K562 (cell line): Measurements from ENCODE around the gene YKT6. TPM values are rescaled to one million over a fixed set of nuclear protein-coding genes. Genes with fewer than 3 reads are reported as not detected.

Experiments used
- ATAC-seq: fragments of 200-7000 bp; cut with Tn5 transposase; 3 replicates; pipeline ENCODE4 v1.9.1; 2020; ENCODE audit warnings: moderate library complexity
- BruUV-seq: library from RNA; stranded (reverse); fragments of 400-500 nt; replicated peaks from 2 replicates; lab custom pipeline; 2021; lab: Mats Ljungman, UMichigan
- CTCF ChIA-PET: fragments of 300-600 bp; formaldehyde crosslinking; extraction: SDS; loops from one replicate; lab custom pipeline; 2021; ENCODE audit warnings: low intra/inter-chr PET ratio; lab: Yijun Ruan, JAX
- POLR2A ChIA-PET: fragments of 300-600, 350-650 bp; sonication (Branson Sonifier 250); formaldehyde crosslinking; extraction: SDS; loops from one replicate; lab custom pipeline; 2021; ENCODE audit warnings: antibody characterized with exemption, inconsistent platforms; lab: Yijun Ruan, JAX
- DNase-seq, 4 experiments: peaks; one replicate each; pipeline versions ENCODE4 v3.0.0 to v3.0.0-alpha.2; 2011 to 2018; ENCODE audit warnings: low spot score in 3 of 4, mixed read lengths in 3 of 4; ENCODE audit errors: extremely low read depth in 1 of 4
- FAIRE-seq: peaks from 2 replicates; lab custom pipeline; 2011; peaks lifted over from hg19 to GRCh38; lab: Jason Lieb, UNC
- H2AFZ ChIP-seq: 2 replicates; pipeline ENCODE4 v1.6.0; 2011; ENCODE audit warnings: low read depth, low read length, control low read depth, inconsistent platforms
- H3K27ac ChIP-seq: fragments of 200-600 bp; 3 replicates; pipeline ENCODE4 v1.8.0; 2011; ENCODE audit warnings: low read depth, mild to moderate bottlenecking, control low read depth, inconsistent platforms, low read length, moderate library complexity, mixed read lengths; ENCODE audit errors: extremely low read depth
- H3K27me3 ChIP-seq, 2 experiments: fragments of 300-600 bp in 1 of 2; 2 replicates in 1 of 2; 3 replicates in 1 of 2; pipeline versions ENCODE4 v1.6.0 to v1.8.0; 2011; ENCODE audit warnings: inconsistent platforms in 2 of 2, low read length in 2 of 2, mild to moderate bottlenecking in 1 of 2, mixed read lengths in 1 of 2, moderate library complexity in 1 of 2; ENCODE audit not compliant: control insufficient read depth in 2 of 2, insufficient read depth in 2 of 2
- H3K36me3 ChIP-seq: fragments of 300-600 bp; 3 replicates; pipeline ENCODE4 v1.8.0; 2011; ENCODE audit warnings: mild to moderate bottlenecking, low read length, inconsistent platforms; ENCODE audit not compliant: control insufficient read depth, insufficient read depth
- H3K4me1 ChIP-seq, 2 experiments: fragments of 200-600 bp in 1 of 2; replicated peaks in 1 of 2; 2 replicates in 1 of 2; 3 replicates in 1 of 2; pipeline versions ENCODE4 v1.5.1 to v1.8.0; 2011; ENCODE audit warnings: inconsistent platforms in 2 of 2, low read length in 2 of 2, mild to moderate bottlenecking in 1 of 2, mixed read lengths in 1 of 2, moderate library complexity in 1 of 2; ENCODE audit not compliant: control insufficient read depth in 2 of 2, insufficient read depth in 2 of 2
- H3K4me2 ChIP-seq: 2 replicates; pipeline ENCODE4 v1.6.1; 2011; ENCODE audit warnings: low read length, control low read depth, inconsistent platforms, mixed read lengths; ENCODE audit not compliant: insufficient read depth
- H3K4me3 ChIP-seq: fragments of 200-600 bp; sonication (generic), shearing (Covaris generic); 2 replicates; pipeline ENCODE4 v1.5.1; 2016; ENCODE audit warnings: control low read depth, inconsistent platforms
- H3K79me2 ChIP-seq: fragments of 200-600 bp; 3 replicates; pipeline ENCODE4 v1.8.0; 2011; ENCODE audit warnings: low read length, inconsistent platforms; ENCODE audit not compliant: control insufficient read depth, insufficient read depth
- H3K9ac ChIP-seq, 2 experiments: 2 replicates each; pipeline versions ENCODE4 v1.6.0 to v1.6.1; 2011; ENCODE audit warnings: low read depth in 2 of 2, low read length in 2 of 2, control low read depth in 1 of 2, inconsistent platforms in 1 of 2, mild to moderate bottlenecking in 1 of 2, mixed read lengths in 1 of 2; ENCODE audit not compliant: insufficient read depth in 1 of 2
- H3K9me1 ChIP-seq: one replicate; pipeline ENCODE4 v1.6.0; 2011; ENCODE audit warnings: inconsistent platforms, mild to moderate bottlenecking, low read length, moderate library complexity; ENCODE audit not compliant: control insufficient read depth, insufficient read depth
- H3K9me3 ChIP-seq: replicated peaks from 2 replicates; pipeline ENCODE4 v1.5.1; 2011; ENCODE audit warnings: low read depth, low read length, inconsistent platforms; ENCODE audit not compliant: control insufficient read depth, insufficient read depth
- H4K20me1 ChIP-seq: replicated peaks from 2 replicates; pipeline ENCODE4 v1.6.1; 2011; ENCODE audit warnings: low read length, inconsistent platforms, mixed read lengths; ENCODE audit not compliant: control insufficient read depth, insufficient read depth
- HDAC3 ChIP-seq: fragments of 450-650 bp; IDR thresholded peaks from 2 replicates; pipeline ENCODE4 v1.6.1; 2018; ENCODE audit warnings: borderline replicate concordance, mild to moderate bottlenecking, moderate library complexity; ENCODE audit not compliant: partially characterized antibody
- PHF21A ChIP-seq: fragments of 450-650 bp; IDR thresholded peaks from 2 replicates; pipeline ENCODE4 v1.6.1; 2017; ENCODE audit warnings: low read depth, borderline replicate concordance
- RFX5 ChIP-seq: IDR thresholded peaks from 2 replicates; pipeline ENCODE4 v1.6.1; 2011; ENCODE audit warnings: low read depth, mild to moderate bottlenecking, improper control_type of control experiment, low read length
- U2AF1 ChIP-seq: fragments of 200-400 bp; formaldehyde crosslinking; optimal IDR thresholded peaks from 2 replicates; pipeline ENCODE3; 2017; ENCODE audit warnings: mild to moderate bottlenecking, low read depth, low read length, moderate library complexity
- ZNF224 ChIP-seq: sonication (generic); formaldehyde crosslinking; IDR thresholded peaks from 2 replicates; pipeline ENCODE4 v1.8.0; 2022; ENCODE audit warnings: mild to moderate bottlenecking, missing genetic modification reagents
- WGBS: fragments of 100-300 bp; shearing (Covaris generic); methylation state at CpG from one replicate; pipeline ENCODE4 v1.1.6; 2016; ENCODE audit warnings: low coverage, mixed read lengths; ENCODE audit not compliant: insufficient coverage; ENCODE audit errors: missing lambda C conversion rate; 5-methylcytosine and 5-hydroxymethylcytosine counted together
- in situ Hi-C: fragments of 300-500 bp; cut with MboI; formaldehyde crosslinking; loops from 4 replicates; pipeline ENCODE4 v1.15.0; 2018; ENCODE audit warnings: inconsistent platforms, mixed read lengths
- intact Hi-C: fragments of 100-400 bp; cut with micrococcal nuclease; formaldehyde crosslinking; loops from 2 replicates; pipeline ENCODE4 v1.14.2; 2022
- polyA plus RNA-seq, 8 experiments: library from polyadenylated mRNA; depleted of rRNA in 4 of 8; stranded (reverse) in 5 of 8; unstranded in 3 of 8; fragments of >200 nt; fragmentation: Nextera tagmentation in 2 of 8; fragmentation: Illumina TruSeq in 1 of 8; extraction: Ambion mirVana in 2 of 8; extraction: Trizol in 1 of 8; gene quantifications; 2 replicates each; pipeline versions ENCODE4 v1.2.1 to v1.2.3, GENCODE V29; 2011 to 2014; ENCODE audit warnings: inconsistent platforms in 1 of 8, missing spikeins in 1 of 8
- total RNA-seq, 7 experiments: library from RNA; depleted of rRNA in 6 of 7; stranded (reverse); fragments of >200 nt in 6 of 7; fragmentation: Illumina TruSeq in 2 of 7; extraction: Trizol in 2 of 7; gene quantifications; 2 replicates each; pipeline versions ENCODE4 v1.2.1 to v1.2.3, GENCODE V29; 2011 to 2021; ENCODE audit warnings: low replicate concordance in 1 of 7
- TF ChIP-seq, protein P1 (sequence below): sonication (generic); formaldehyde crosslinking; IDR thresholded peaks from 2 replicates; pipeline ENCODE4 v1.8.0; 2023; ENCODE audit warnings: missing genetic modification reagents, mild to moderate bottlenecking, borderline replicate concordance
- TF ChIP-seq, protein P2 (sequence below): sonication (generic); formaldehyde crosslinking; IDR thresholded peaks from 2 replicates; pipeline ENCODE4 v1.8.1; 2023; ENCODE audit warnings: missing genetic modification reagents, mild to moderate bottlenecking, borderline replicate concordance
- TF ChIP-seq, protein P3 (sequence below): fragments of 450-650 bp; IDR thresholded peaks from 2 replicates; pipeline ENCODE4 v1.6.1; 2018; ENCODE audit warnings: mild to moderate bottlenecking, low read depth; ENCODE audit not compliant: partially characterized antibody

Gene YKT6
- total and polyA plus RNA-seq, 9 of the 15 experiments (the other 6 are each of a cell fraction or from before 2014, with no cell fraction given): 1.6 to 90.6 (median 75.1) TPM

DNA sequence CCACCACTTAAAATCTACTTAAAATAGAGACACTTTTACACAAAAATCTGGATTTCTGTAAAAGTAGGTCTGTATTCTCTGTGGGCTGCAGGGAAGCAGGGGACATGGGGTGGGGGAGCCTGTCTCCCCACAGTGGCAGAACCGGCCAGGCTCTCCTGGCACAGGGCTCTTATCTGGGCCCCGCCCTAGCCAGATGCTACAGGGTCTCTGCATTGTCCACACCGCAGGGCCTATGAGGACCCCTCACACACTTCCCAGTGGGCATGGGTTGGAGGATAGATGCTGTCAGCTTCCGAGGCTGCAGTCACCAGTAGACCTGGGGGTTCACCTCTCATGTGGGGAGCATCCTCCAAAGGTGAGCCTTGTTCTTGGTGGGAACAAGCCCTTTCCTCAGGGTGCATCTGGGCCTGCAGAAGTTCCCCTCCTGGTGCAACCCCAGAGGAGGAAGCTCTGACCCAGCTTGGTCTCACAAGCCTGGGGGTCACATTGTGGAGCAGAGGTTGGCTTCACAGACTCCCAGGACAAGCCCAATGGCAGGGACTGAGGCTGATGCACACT, 44.2 kb upstream of the YKT6 start:
- ChIA-PET POLR2A (interaction anchor here (0.7 to 1.5 kb wide), 2 partner anchors 9 to 33 kb away, joined by 3 to 9 read pairs; partner anchors contain the start of gene GCK), CTCF (no interaction called here)
- no peaks in the 10 kb centered on the region for H3K36me3 ChIP-seq
- no peak overlapping the region for H3K4me3 ChIP-seq
- TF ChIP-seq HDAC3 (no peak), ZNF224 (no peak), PHF21A (no peak), U2AF1 (no peak), RFX5 (no peak)
- TF ChIP-seq, protein P1, sequence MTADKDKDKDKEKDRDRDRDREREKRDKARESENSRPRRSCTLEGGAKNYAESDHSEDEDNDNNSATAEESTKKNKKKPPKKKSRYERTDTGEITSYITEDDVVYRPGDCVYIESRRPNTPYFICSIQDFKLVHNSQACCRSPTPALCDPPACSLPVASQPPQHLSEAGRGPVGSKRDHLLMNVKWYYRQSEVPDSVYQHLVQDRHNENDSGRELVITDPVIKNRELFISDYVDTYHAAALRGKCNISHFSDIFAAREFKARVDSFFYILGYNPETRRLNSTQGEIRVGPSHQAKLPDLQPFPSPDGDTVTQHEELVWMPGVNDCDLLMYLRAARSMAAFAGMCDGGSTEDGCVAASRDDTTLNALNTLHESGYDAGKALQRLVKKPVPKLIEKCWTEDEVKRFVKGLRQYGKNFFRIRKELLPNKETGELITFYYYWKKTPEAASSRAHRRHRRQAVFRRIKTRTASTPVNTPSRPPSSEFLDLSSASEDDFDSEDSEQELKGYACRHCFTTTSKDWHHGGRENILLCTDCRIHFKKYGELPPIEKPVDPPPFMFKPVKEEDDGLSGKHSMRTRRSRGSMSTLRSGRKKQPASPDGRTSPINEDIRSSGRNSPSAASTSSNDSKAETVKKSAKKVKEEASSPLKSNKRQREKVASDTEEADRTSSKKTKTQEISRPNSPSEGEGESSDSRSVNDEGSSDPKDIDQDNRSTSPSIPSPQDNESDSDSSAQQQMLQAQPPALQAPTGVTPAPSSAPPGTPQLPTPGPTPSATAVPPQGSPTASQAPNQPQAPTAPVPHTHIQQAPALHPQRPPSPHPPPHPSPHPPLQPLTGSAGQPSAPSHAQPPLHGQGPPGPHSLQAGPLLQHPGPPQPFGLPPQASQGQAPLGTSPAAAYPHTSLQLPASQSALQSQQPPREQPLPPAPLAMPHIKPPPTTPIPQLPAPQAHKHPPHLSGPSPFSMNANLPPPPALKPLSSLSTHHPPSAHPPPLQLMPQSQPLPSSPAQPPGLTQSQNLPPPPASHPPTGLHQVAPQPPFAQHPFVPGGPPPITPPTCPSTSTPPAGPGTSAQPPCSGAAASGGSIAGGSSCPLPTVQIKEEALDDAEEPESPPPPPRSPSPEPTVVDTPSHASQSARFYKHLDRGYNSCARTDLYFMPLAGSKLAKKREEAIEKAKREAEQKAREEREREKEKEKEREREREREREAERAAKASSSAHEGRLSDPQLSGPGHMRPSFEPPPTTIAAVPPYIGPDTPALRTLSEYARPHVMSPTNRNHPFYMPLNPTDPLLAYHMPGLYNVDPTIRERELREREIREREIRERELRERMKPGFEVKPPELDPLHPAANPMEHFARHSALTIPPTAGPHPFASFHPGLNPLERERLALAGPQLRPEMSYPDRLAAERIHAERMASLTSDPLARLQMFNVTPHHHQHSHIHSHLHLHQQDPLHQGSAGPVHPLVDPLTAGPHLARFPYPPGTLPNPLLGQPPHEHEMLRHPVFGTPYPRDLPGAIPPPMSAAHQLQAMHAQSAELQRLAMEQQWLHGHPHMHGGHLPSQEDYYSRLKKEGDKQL (CRISPR knock-in tag): no peak
- TF ChIP-seq, protein P2, sequence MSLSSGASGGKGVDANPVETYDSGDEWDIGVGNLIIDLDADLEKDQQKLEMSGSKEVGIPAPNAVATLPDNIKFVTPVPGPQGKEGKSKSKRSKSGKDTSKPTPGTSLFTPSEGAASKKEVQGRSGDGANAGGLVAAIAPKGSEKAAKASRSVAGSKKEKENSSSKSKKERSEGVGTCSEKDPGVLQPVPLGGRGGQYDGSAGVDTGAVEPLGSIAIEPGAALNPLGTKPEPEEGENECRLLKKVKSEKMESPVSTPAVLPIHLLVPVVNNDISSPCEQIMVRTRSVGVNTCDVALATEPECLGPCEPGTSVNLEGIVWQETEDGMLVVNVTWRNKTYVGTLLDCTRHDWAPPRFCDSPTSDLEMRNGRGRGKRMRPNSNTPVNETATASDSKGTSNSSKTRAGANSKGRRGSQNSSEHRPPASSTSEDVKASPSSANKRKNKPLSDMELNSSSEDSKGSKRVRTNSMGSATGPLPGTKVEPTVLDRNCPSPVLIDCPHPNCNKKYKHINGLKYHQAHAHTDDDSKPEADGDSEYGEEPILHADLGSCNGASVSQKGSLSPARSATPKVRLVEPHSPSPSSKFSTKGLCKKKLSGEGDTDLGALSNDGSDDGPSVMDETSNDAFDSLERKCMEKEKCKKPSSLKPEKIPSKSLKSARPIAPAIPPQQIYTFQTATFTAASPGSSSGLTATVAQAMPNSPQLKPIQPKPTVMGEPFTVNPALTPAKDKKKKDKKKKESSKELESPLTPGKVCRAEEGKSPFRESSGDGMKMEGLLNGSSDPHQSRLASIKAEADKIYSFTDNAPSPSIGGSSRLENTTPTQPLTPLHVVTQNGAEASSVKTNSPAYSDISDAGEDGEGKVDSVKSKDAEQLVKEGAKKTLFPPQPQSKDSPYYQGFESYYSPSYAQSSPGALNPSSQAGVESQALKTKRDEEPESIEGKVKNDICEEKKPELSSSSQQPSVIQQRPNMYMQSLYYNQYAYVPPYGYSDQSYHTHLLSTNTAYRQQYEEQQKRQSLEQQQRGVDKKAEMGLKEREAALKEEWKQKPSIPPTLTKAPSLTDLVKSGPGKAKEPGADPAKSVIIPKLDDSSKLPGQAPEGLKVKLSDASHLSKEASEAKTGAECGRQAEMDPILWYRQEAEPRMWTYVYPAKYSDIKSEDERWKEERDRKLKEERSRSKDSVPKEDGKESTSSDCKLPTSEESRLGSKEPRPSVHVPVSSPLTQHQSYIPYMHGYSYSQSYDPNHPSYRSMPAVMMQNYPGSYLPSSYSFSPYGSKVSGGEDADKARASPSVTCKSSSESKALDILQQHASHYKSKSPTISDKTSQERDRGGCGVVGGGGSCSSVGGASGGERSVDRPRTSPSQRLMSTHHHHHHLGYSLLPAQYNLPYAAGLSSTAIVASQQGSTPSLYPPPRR (CRISPR knock-in tag): no peak
- TF ChIP-seq, protein P3, sequence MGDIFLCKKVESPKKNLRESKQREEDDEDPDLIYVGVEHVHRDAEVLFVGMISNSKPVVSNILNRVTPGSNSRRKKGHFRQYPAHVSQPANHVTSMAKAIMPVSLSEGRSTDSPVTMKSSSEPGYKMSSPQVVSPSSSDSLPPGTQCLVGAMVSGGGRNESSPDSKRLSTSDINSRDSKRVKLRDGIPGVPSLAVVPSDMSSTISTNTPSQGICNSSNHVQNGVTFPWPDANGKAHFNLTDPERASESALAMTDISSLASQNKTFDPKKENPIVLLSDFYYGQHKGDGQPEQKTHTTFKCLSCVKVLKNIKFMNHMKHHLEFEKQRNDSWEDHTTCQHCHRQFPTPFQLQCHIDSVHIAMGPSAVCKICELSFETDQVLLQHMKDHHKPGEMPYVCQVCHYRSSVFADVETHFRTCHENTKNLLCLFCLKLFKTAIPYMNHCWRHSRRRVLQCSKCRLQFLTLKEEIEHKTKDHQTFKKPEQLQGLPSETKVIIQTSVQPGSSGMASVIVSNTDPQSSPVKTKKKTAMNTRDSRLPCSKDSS: no peak
- FAIRE-seq: no peak
- 24% methylated on average over 4 of the region's 4 CpGs for WGBS
- H3K79me2 ChIP-seq: no peaks in the 10 kb centered on the region
- no TSS peak for BruUV-seq
- H3K4me1 ChIP-seq: peaks cover 0 to 24% of the 10 kb centered on the region in 2 experiments; a peak in 3 of 5 replicates
- no peak overlapping the region for H2AFZ ChIP-seq
- H3K4me2 ChIP-seq: no peak overlapping the region
- no peak for ATAC-seq
- DNase-seq: no peak
- H3K9me3 ChIP-seq: no peaks in the 10 kb centered on the region
- no peak overlapping the region; a peak in 1 of 4 replicates for H3K9ac ChIP-seq
- in situ Hi-C loops (no loop called here), intact Hi-C loops (no loop called here)
- H3K9me1 ChIP-seq: no peaks in the 10 kb centered on the region
- no peak overlapping the region for H3K27ac ChIP-seq
- H4K20me1 ChIP-seq: no peaks in the 10 kb centered on the region; the same call in 1 of the 2 replicates
- no peaks in the 10 kb centered on the region for H3K27me3 ChIP-seq
